Keratinocyte (primary cell): Measurements from ENCODE around the gene TMED7. TPM values are rescaled to one million over a fixed set of nuclear protein-coding genes. Genes with fewer than 3 reads are reported as not detected.

Source experiments
- DNase-seq: peaks from one replicate; pipeline ENCODE4 v3.0.0-alpha.2; 2011; ENCODE audit warnings: low read depth, missing footprints, low spot score
- FAIRE-seq: peaks from 2 replicates; lab custom pipeline; 2011; peaks lifted over from hg19 to GRCh38; lab: Jason Lieb, UNC
- H2AFZ ChIP-seq: 2 replicates; pipeline ENCODE4 v1.6.0; 2012; ENCODE audit warnings: low read length, control low read depth, inconsistent platforms; ENCODE audit not compliant: control insufficient read depth
- H3K27ac ChIP-seq: 2 replicates; pipeline ENCODE4 v1.5.1; 2011; ENCODE audit warnings: low read length; ENCODE audit not compliant: control insufficient read depth, insufficient read depth
- H3K27me3 ChIP-seq: 3 replicates; pipeline ENCODE4 v1.6.0; 2011; ENCODE audit warnings: low read length; ENCODE audit not compliant: control insufficient read depth, insufficient read depth; ENCODE audit errors: extremely low read depth
- H3K36me3 ChIP-seq, 2 experiments: 2 replicates in 1 of 2; 3 replicates in 1 of 2; pipeline ENCODE4 v1.5.1; 2011; ENCODE audit warnings: low read length in 2 of 2, mild to moderate bottlenecking in 1 of 2; ENCODE audit not compliant: control insufficient read depth in 2 of 2, insufficient read depth in 2 of 2; ENCODE audit errors: extremely low read depth in 1 of 2
- H3K4me1 ChIP-seq: 3 replicates; pipeline ENCODE4 v1.5.1; 2011; ENCODE audit warnings: low read length; ENCODE audit not compliant: control insufficient read depth, insufficient read depth; ENCODE audit errors: extremely low read depth
- H3K4me2 ChIP-seq: 3 replicates; pipeline ENCODE4 v1.6.0; 2011; ENCODE audit warnings: low read depth, low read length; ENCODE audit not compliant: control insufficient read depth, insufficient read depth; ENCODE audit errors: extremely low read depth
- H3K4me3 ChIP-seq, 3 experiments: fragments of 200-600 bp in 1 of 3; sonication (generic) in 1 of 3; 2 replicates in 2 of 3; 3 replicates in 1 of 3; pipeline ENCODE4 v1.5.1; 2011 to 2016; ENCODE audit warnings: low read length in 3 of 3, mild to moderate bottlenecking in 3 of 3, control low read depth in 2 of 3, inconsistent platforms in 1 of 3, low read depth in 1 of 3, mixed read lengths in 1 of 3, mixed run types in 1 of 3, moderate library complexity in 1 of 3; ENCODE audit not compliant: control insufficient read depth in 2 of 3, insufficient read depth in 2 of 3; ENCODE audit errors: extremely low read depth in 1 of 3
- H3K79me2 ChIP-seq: 2 replicates; pipeline ENCODE4 v1.6.0; 2012; ENCODE audit warnings: low read length; ENCODE audit not compliant: control insufficient read depth, insufficient read depth
- H3K9ac ChIP-seq: 3 replicates; pipeline ENCODE4 v1.6.0; 2011; ENCODE audit warnings: low read length; ENCODE audit not compliant: control insufficient read depth, insufficient read depth; ENCODE audit errors: extremely low read depth
- H3K9me1 ChIP-seq: 3 replicates; pipeline ENCODE4 v1.6.0; 2011; ENCODE audit warnings: low read length; ENCODE audit not compliant: control insufficient read depth, insufficient read depth; ENCODE audit errors: extremely low read depth
- H3K9me3 ChIP-seq: 2 replicates; pipeline ENCODE4 v1.5.1; 2012; ENCODE audit warnings: low read depth, low read length; ENCODE audit not compliant: control insufficient read depth
- H4K20me1 ChIP-seq: 3 replicates; pipeline ENCODE4 v1.6.0; 2011; ENCODE audit warnings: low read length; ENCODE audit not compliant: control insufficient read depth, insufficient read depth; ENCODE audit errors: extremely low read depth
- CTCF ChIP-seq, 3 experiments: IDR thresholded peaks in 1 of 3; conservative IDR thresholded peaks in 1 of 3; optimal IDR thresholded peaks in 1 of 3; 2 replicates in 2 of 3; 3 replicates in 1 of 3; pipeline versions ENCODE3 to v1.5.1; 2011; ENCODE audit warnings: low read length in 3 of 3, mild to moderate bottlenecking in 3 of 3, moderate library complexity in 2 of 3, control low read depth in 1 of 3, inconsistent platforms in 1 of 3; ENCODE audit not compliant: insufficient read depth in 2 of 3; ENCODE audit errors: extremely low read depth in 1 of 3
- EZH2 ChIP-seq: IDR thresholded peaks from one replicate; pipeline ENCODE4 v1.6.1; 2012; ENCODE audit warnings: inconsistent platforms, mild to moderate bottlenecking, low read length, moderate library complexity
- dilution Hi-C: fragments of 300-500 bp; cut with MboI; formaldehyde crosslinking; loops from one replicate; pipeline ENCODE4 v1.7.0; 2020; ENCODE audit warnings: low sequenced_read_pairs; ENCODE audit not compliant: extremely low pct_ligation_motif_present
- polyA plus RNA-seq, 5 experiments: library from polyadenylated mRNA; depleted of rRNA in 3 of 5; stranded (reverse) in 3 of 5; stranded (forward) in 1 of 5; unstranded in 1 of 5; fragments of >200 nt; gene quantifications; 1 replicate in 1 of 5; 2 replicates in 3 of 5; 3 replicates in 1 of 5; pipeline versions ENCODE4 v1.2.1 to v1.2.3, GENCODE V29; 2011 to 2012; ENCODE audit warnings: missing spikeins in 2 of 5, low read depth in 1 of 5, low replicate concordance in 1 of 5

TMED7 gene
- polyA plus RNA-seq, 1 donor (not counting 4 experiments of a cell fraction or from before 2014, with no cell fraction given): 77.9 TPM

- no peaks in the 10 kb centered on the region for H3K9me1 ChIP-seq
- H3K4me2 ChIP-seq: no peak overlapping the region
- H3K79me2 ChIP-seq: peaks cover 38% of the 10 kb centered on the region
- DNase-seq (no peak), FAIRE-seq (no peak)
- TF ChIP-seq CTCF (optimal IDR thresholded peaks at IDR 0.05 in 1 of 3, IDR thresholded peaks at IDR 0.05 in 1 of 3, conservative IDR thresholded peaks at IDR 0.05 in 1 of 3; ENCODE audit: extremely low read depth in 1 of 3, insufficient read depth in 2 of 3, low read length in 3 of 3) (no peak), EZH2 (no peak)
- dilution Hi-C loops: no loop called here
- H3K9me3 ChIP-seq: no peaks in the 10 kb centered on the region
- no peak overlapping the region for H2AFZ ChIP-seq
- H3K36me3 ChIP-seq: peaks cover 10 to 32% of the 10 kb centered on the region in 2 experiments
- H3K4me1 ChIP-seq: no peaks in the 10 kb centered on the region
- H3K4me3 ChIP-seq: no peak overlapping the region
- no peak overlapping the region for H3K9ac ChIP-seq
- H4K20me1 ChIP-seq: no peaks in the 10 kb centered on the region
- no peak overlapping the region for H3K27ac ChIP-seq
- no peaks in the 10 kb centered on the region for H3K27me3 ChIP-seq
Measured at GRCh38 chr5:115616892-115617291, 8.9 kb downstream of the TMED7 start.

- DNase-seq: no peak
Measured at GRCh38 chr5:115616472-115616871, 9.4 kb downstream of the TMED7 start.

More at GRCh38 chr5:115616472-115616871, 9.4 kb downstream of the TMED7 start:
- Histone ChIP-seq H2AFZ (no peak overlapping the region), H3K36me3 (peaks cover 10 to 32% of the 10 kb centered on the region in 2 experiments), H3K9me1 (no peaks in the 10 kb centered on the region), H3K27me3 (no peaks in the 10 kb centered on the region), H3K79me2 (peaks cover 34% of the 10 kb centered on the region), H3K4me2 (no peak overlapping the region), H3K4me1 (no peaks in the 10 kb centered on the region), H3K27ac (no peak overlapping the region), H4K20me1 (no peaks in the 10 kb centered on the region), H3K4me3 (no peak overlapping the region), H3K9ac (no peak overlapping the region), H3K9me3 (no peaks in the 10 kb centered on the region)
- dilution Hi-C loops: no loop called here
- no peak for TF ChIP-seq CTCF (optimal IDR thresholded peaks at IDR 0.05 in 1 of 3, IDR thresholded peaks at IDR 0.05 in 1 of 3, conservative IDR thresholded peaks at IDR 0.05 in 1 of 3; ENCODE audit: extremely low read depth in 1 of 3, insufficient read depth in 2 of 3, low read length in 3 of 3)
- TF ChIP-seq EZH2: no peak
- FAIRE-seq: no peak
